Right ventricle myocardium superior (tissue), 1 donor: ENCODE results near the gene KCNAB2. TPM values are rescaled to one million over a fixed set of nuclear protein-coding genes. Genes with fewer than 3 reads are reported as not detected.

Experiments
- ATAC-seq: fragments of 200-7000 bp; cut with Tn5 transposase; one replicate; pipeline ENCODE4 v1.9.1; 2020; ENCODE audit warnings: mild to moderate bottlenecking; ENCODE audit not compliant: poor library complexity
- DNase-seq: peaks from one replicate; pipeline ENCODE4 v3.0.0-alpha.2; 2020
- intact Hi-C: fragments of 100-400 bp; cut with DNase I; formaldehyde crosslinking; loops from one replicate; pipeline ENCODE4 v1.11.2; 2022
- long read RNA-seq: library from polyadenylated mRNA; unstranded; transcript quantifications from one replicate; pipeline ENCODE4 v2.0.0, GENCODE V29; 2021
- total RNA-seq: library from RNA; stranded (reverse); fragmentation: NEBNext Ultra II Directional; extraction: Animal tissue kit (Norgen Biotek cat#: 25700); gene quantifications from one replicate; pipeline ENCODE4 v1.2.1, GENCODE V29; 2021
- donor health status: DM: no; HTN: yes; CAD: no; lungs with severe emphysema.

Gene KCNAB2
- 21.2 TPM for total RNA-seq
- long read RNA-seq, full-length matches to known transcripts: 15 of 79 reads
- long read RNA-seq, partial matches to known transcripts: 27 of 79 reads
- long read RNA-seq, other reads (novel, unspliced or antisense): 37 of 79 reads

DNA sequence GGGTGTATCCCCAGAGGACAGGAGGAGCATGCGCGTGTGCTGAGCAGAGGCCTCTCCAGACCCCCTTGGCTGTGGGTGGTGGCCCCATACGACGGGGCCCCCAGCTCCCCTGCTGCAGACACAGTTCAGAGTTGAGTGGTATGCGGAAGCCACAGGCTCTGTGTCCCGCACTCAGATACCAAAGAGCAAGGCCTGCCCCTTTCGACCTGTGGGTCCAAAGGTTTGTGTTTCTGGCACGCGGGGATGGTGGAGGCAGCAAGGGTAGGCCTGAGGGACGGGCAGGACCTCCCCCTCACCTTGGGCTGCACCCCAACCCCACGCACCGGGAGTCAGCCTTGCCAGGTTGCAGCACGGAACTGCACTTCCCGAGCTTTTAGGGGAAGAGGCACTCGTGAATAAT, at the start of gene KCNAB2:
Gene KCNAB2, plus strand, starts transcription at position 328 of the 400 bp plus-strand sequence. CDS start 5,649 bp downstream, outside the sequence.
- no peak for ATAC-seq
- DNase-seq: no peak
- intact Hi-C loops: no loop called here

DNA sequence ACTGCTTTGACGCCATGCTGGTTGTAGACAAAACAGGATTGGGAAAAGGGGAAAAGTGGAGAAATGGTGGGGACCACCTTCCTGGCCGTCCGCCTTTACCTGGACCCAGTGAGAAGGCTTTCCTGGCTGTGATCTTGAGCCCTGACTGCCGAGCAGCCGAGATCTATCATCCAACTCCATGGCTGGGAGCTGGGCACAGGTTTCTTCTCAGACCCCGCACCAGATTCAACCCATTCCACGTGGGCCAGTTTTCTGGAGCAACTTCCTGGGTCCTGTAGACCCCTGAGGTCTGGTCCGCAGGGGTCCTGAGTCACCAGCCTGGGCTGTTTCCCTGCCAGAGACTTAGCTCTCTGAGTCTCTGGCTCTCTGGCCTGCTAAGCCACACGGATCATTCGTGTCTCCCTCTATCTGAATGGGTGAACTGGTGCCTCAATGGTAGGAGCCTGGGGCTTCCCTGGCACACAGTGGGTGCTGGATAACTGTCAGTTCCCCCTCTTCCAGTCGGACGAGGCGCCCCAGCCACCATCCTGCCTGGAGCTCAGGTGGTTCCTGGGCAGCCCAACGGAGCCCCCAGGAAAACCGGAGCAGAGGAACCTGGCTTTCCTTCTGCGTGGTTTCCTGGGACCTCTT, 48.9 kb upstream of the KCNAB2 start:
- intact Hi-C loops: no loop called here
- peak; percentile 3 for DNase-seq
- no peak for ATAC-seq

DNA sequence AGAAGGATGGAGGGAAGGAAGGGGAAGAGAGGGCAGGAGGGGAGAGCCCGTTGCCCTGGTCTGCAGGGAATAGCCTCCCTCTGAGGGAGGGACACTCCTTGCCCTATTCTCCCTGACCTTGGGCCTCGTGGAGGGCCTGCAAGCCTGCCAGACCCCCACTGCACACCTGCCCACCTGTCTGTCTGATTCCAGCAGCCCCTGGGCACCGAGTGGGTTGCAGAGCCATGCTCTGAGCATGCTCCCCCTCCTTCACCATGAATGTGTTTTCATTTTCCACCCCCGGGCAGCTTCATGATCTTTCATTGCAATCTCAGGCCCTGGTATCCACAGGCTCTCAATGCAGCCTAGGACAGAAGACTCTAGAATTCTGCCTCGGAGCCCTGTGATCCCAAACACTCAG, 48.4 kb upstream of the KCNAB2 start:
- DNase-seq (no peak), ATAC-seq (no peak)
- intact Hi-C loops: no loop called here

DNA sequence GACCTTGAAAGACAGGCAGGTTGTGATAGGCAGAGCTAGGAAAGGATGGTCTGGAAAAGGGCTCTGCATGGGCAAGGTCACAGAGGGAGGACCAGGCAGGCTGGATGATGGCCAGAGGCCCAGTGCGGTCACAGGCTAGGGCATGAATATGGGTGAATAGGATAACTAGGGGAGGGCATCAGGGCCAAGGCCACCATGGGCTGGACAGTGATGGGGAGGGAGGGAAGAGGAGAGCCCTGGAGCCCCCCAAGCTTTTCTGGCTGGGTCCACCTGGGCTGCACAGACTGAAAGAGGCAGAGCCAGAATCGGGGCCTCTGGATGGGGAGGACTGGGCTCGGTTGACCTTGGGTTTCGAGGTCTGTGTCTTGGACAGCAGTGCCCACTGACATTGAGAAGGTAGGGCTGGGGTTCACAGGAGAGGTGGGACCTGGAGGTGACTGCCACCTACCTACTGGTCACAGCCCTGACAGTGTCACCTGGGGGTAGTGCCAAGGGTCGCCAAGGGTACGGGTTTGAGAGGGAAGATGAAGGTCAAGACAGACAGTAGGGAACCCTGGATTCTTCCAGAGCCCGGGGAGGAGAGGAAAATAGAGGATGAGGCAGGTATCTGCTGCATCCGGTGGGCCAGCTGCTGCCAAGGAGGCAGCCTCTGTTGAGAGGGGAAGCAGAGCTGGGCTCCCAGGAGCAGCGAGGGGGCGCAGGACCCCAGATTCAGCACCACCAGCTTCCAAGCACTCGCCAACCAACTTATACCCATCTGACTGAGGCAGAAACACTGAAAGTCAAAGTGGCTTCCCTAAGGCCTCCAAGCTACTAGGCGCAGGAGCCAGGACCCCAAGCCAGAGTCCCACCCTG, 47.4 kb upstream of the KCNAB2 start:
- intact Hi-C loops: no loop called here
- DNase-seq (peak; percentile 34), ATAC-seq (no peak)

DNA sequence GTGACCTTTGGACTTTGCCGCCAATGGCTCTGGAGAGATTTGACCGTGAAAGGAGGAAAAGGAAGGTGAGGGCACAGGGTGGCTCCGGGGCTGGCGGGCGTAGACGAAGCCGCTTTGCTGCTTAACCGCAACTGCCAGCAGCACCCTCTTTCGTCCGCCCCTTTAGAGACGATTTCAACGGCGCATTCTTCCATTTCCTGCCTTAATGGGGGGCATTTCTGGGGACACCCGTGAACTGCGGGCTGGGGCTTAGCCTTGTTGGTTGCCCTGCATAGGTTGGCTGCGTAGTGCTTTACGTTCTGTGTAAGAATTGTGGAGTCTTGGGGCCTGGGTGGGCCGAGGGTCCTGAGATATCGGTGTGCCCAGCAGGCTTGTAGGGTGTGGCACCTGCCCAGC, 46.8 kb upstream of the KCNAB2 start:
- DNase-seq (peak; percentile 22), ATAC-seq (no peak)
- intact Hi-C loops: no loop called here

DNA sequence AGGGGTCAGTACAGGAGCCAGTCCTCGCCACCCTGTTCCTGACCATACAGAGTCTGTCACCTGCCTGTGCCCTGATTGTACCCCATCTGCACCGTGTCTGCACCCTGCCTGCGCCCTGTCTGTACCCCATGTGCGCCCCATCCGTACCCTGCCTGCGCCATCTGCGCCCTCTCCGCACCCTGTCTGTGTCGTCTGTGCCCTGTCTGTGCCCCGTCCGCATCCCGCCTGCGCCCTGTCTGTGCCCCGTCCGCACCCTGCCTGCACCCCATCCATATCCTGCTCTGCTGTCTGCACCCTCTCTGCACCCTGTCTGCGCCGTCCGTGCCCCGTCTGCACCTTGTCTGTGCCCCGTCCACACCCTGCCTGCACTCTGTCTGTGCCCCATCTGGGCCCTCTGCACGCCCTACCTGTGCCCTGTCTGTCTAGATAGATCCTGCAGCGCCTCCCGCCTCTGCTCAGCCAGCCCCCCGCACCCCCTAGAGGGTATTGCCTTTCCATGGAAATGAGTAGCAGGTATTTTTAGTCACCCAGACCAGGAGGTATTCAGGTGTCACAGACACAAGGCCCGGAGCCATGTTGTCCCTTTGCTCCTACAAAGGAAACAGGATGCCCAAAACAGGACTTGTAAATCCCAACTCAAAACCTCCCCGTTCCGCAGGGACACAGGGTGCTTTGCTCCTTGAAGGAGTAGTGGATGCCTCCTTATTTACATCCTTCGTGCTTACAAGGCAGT, 45.8 kb upstream of the KCNAB2 start:
- DNase-seq: peak; percentile 39
- ATAC-seq: no peak
- intact Hi-C loops: no loop called here

DNA sequence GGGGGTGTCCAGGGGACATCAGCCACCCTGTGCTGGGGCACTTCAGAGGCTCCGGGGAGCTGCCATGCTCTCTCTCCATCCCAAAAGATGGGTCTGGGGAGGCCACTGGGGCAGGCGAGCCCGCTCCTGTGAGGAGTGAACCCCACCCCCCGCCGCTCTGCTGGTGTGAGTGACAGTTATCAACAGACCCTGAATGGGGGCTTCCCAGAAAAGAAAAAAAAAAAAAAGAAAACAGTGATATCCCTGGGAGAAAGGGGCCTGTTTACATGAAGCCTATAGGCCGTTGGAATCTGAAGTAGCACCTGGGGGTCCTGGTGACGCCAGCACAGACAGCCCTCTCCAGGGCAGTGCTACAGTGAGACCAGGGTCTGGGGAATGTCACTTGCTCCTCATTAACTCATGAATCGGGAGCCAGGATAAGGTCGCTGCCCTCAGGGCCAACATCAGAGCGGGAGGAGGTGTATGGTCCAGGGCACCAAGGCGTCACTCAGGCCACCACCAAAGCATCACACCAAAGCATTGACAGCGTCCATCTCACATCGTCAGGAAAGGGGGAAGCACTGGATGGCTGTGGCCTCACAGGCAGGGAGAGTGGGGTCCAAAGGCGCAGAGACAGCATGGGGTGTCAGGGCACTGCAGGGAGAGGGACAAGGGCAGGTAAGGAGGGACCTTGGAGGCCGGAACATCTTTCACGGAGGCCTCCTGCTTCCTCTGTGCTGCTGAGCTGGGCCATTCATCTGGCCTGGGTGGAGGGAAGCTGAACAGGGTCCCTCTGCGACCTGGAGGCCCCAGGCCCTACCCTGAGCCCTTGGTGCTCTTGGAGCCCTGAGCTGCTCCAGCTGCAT, 45.0 kb upstream of the KCNAB2 start:
- intact Hi-C loops: no loop called here
- peak; percentile 32 for DNase-seq
- ATAC-seq: no peak

DNA sequence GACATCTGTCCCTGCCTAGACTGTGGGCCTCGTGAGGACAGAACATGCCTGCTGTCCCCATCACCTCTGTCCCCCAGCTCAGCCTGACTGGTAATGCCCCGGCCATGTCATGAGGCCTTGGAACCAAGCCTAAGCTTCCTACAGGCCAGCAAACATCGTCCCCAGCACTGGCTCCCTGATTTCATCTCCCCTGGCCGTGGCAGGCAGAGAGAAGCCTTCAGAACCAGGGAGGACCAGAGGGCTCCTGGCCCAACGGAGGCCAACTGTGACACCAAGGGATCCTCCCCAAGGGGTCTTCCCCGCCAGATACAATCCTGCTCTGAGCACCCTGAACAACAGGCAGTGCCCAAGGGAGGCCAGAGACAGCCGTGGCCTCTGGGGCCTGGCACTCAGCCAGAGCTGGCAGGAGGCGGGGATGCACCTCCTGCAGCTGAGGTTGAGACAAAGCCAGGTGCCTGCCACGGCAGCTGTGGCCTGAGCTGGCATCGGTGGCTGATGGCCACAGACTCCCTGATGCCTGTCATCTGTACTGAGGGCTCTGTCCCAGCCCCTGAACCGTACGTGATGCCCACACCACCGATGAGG, 43.6 kb upstream of the KCNAB2 start:
- DNase-seq (peak; percentile 72), ATAC-seq (peak; percentile 57)
- intact Hi-C loops: no loop called here

DNA sequence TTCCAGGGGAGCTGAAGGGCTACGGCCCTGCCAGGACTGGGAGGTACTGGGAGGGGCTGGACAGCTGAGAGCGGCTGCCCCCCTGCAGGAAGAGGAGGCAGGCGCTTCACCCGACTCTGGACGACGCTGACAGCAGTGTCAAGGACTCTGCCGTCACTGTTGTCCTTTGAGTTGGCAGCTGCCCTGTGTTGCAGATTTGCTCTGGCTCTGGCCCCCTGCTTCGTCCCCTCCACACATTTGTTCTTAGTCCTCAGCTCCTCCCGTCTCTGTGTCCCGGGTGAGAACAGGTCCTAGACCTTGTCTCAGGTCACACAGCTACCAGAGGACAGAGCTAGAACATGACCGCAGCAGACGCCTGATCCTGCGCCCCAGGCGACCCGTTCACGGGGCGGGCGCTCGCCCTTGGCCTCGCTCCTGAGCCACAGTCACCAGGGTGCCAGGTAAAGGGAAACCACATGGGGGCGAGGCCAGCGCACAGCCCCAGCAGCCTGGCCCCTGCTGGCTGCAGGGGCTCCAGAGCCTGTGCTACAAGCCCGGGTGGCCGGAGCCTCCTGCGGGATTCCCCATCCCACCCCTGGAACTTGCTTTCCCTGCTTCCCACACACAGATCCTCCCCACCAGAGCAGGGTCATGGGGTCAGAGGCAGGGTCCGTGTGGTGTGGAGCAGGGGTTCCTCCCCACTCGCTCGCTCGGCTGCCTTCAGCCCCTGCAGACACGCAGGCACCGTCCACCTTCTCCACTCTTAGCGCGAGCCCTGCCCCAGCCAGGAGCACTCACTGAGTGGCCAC, 42.8 kb upstream of the KCNAB2 start:
- intact Hi-C loops: no loop called here
- peak; percentile 76 for DNase-seq
- peak; percentile 81 for ATAC-seq

DNA sequence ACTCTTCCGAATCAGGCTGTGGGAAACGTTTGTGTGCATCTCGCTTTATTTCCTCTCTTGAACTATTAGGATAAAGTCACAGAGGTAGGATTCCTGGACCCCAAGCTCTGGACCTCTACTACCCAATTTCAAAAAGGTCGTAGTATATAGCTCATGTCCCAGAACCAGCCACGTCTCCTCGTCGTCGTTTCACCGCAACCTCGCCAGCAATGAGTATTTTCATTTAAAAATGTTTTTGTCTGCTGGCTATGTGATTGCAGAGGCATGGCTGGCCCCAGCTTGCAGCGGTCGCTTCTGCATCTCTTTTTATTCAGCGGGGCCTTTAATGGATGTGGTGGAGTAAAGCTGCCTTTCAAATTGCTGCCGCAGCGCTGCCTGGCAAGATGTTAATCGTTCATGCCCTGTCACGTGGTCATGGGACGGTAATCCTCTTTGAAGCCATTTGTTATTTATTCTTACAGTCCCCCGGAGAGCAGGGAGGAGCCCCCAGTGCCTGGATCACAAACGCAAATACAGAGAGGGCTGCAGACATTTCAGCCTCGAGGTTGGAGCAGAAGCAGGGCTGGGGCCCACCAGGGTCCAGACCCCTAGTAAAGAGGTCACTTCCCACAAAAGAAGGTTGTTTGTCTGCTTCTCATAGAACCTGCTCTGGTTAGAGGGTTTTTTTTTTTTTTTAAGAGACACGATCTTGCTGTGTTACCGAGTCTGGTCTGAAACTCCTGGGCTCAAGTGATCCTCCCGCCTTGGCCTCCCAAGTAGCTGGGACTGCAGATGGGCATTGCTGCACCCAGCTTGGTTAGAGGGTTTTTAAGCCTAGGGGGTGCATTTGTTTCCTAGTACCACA, 41.9 kb upstream of the KCNAB2 start:
- ATAC-seq: no peak

DNA sequence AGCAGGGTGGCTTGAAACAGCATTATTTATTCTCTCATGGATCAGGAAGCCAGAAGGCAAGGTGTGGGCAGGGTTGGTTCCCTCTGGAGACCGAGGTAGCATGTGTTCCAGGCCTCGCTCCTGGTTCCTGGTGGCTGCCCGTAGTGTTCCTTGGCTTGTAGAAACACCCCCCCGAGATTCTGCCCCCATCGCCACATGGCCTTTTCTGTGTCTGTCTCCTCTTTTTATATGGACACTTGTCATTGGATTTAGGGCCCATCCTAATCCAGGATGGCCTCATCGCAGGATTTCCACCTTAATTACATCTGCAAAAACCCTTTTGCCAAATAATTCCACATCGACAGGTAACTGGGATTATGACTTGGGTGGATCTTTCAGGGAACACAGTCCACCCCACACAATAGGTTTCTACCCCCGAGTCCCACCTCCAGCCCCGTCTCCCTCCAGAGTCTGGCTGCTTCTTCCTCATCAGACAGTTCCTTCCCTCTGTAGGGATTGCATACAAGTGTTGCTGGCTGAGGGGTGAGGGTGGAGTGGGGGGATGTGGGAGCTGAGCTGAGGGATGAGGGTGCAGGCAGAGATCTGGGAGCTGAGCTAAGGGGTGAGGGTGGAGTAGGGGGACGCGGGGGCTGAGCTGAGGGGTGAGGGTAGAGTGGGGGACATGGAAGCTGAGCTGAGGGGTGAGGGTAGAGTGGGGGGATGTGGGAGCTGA, 41.1 kb upstream of the KCNAB2 start:
- intact Hi-C loops: no loop called here
- DNase-seq: peak; percentile 4
- no peak for ATAC-seq

More for the DNA sequence above, 41.9 kb upstream of the KCNAB2 start:
- intact Hi-C loops: no loop called here
- DNase-seq: peak; percentile 22

DNA sequence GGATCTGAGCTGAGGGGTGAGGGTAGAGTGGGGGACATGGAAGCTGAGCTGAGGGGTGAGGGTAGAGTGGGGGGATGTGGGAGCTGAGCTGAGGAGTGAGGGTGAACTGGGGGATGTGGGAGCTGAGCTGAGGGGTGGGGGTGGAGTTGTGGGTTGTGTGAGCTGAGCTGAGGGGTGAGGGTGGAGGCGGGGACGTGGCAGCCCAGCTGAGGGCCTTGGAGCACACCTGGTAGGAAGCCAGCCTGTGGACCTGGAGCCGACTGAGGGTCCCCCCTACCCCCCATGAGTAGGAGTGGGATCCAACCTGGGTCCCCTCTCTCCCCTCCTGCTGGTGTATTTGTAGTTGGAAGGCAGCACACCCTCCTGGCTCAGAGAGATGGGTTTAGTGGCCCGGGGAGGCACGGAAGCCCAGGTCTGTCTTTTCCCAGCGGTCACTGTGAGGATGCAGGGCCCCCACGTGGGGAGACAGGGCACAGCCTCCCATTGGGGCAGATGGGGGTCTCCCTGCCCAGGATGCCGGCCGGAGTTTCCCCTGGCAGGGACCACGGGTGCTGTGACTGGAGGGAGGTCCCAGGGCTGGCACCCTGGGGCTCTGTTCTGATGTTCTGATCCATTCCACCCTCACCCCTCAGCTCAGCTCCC, 40.3 kb upstream of the KCNAB2 start:
- ATAC-seq (no peak), DNase-seq (peak; percentile 23)
- intact Hi-C loops: no loop called here

DNA sequence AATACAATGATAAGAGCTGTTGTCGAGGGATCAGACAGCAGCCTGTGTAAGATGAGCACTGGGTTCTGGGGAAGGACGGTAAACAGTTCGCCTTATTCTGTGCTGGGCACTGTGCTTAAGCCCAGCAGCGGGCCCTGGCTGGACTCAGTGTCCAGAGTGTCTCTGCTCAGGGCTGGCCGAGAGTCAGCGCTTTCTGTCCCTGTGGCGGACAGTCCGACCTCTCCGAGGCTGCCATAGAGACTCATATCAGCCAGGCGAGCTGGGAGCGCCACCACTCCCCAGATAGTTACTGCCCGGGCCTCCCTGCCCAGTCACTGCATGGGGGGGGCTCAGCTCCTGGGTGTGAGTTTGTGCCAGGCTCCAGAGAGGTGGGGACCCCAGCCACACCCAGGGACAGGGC, 38.8 kb upstream of the KCNAB2 start:
- peak; percentile 47 for ATAC-seq
- intact Hi-C loops: no loop called here
- DNase-seq: peak; percentile 76

DNA sequence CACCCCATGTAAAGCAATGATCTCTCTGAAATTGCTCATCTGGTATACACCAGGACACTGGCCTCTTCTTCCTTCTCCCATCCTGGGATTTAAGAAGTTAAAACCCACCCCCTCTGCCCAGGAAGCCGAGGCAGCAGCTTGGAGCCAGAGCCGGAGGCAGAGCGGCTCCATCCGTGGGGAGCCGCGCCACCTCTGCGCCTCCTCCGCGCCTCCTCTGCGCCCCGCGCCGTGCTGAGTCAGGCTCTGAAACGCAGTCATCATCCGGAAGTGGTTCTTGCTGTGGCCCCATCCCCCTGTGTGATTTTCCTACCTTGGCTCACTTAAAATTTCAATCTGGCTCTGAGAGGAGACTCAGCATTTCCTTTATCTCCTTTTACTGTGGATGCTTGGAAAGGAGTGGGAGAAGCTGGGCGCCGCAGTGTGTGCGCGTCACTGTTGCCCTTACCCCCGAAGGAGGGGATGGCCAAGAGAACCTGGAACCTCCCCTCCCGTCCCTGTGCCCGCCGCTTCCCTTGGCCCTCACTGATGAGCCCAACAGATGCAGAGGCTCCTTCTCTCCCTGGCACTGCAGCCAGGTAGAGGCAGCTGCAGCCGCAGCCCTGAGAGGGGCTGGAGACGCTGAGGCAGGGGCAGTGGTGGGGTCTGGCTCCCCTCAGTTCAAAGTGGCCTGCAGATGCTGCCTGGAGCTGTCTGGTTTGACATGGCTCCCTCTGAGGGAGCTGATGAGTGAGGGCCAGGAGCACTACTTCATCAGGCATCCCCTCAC, 38.2 kb upstream of the KCNAB2 start:
- DNase-seq: peak; percentile 20
- no peak for ATAC-seq

DNA sequence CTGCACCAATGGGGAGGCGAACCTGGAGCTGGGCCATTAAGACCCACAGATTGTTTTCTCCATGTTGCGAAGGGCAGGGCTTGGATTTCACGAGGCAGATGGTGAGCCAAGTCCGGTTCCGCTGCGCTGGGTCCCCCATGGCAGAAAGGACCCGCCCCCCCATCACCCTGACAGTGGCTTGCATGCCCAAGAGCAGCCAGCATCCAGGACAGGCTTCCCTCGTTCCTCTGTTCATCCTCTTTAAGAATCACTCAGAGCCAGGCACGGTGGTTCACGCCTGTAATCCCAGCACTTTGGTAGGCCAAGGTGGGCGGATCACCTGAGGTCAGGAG, 37.6 kb upstream of the KCNAB2 start:
- peak; percentile 27 for DNase-seq
- no peak for ATAC-seq
- intact Hi-C loops: no loop called here

More for the DNA sequence above, 38.2 kb upstream of the KCNAB2 start:
- intact Hi-C loops: no loop called here
